Uterus (tissue), 2 donors: ENCODE results near the gene CHD2.

Experiments used
- CTCF ChIP-seq, 4 experiments: fragments of 200-600 bp in 2 of 4; fragments of 450-650 bp in 2 of 4; sonication (generic) in 2 of 4; IDR thresholded peaks; one replicate each; pipeline ENCODE4 v1.5.1; 2016 to 2019; ENCODE audit warnings: antibody characterized with exemption in 4 of 4, mild to moderate bottlenecking in 2 of 4, moderate library complexity in 1 of 4
- POLR2A ChIP-seq, 2 donors: fragments of 450-650 bp; IDR thresholded peaks; one replicate each; pipeline ENCODE4 v1.6.1; 2016; ENCODE audit warnings: antibody characterized with exemption in 2 of 2, mild to moderate bottlenecking in 1 of 2, moderate library complexity in 1 of 2

- no peak for TF ChIP-seq CTCF (IDR thresholded peaks at IDR 0.05)
- TF ChIP-seq POLR2A (IDR thresholded peaks at IDR 0.05), result no peak
These were observed 49.6 kb downstream of the CHD2 start for GRCh38 chr15:92949604-92950249.
